Measurements from ENCODE around the gene TNC. TPM values are rescaled to one million over a fixed set of nuclear protein-coding genes. Genes with fewer than 3 reads are reported as not detected.

TNC gene
- total RNA-seq, 1 donor from 2014 or later: 137 TPM

DNA sequence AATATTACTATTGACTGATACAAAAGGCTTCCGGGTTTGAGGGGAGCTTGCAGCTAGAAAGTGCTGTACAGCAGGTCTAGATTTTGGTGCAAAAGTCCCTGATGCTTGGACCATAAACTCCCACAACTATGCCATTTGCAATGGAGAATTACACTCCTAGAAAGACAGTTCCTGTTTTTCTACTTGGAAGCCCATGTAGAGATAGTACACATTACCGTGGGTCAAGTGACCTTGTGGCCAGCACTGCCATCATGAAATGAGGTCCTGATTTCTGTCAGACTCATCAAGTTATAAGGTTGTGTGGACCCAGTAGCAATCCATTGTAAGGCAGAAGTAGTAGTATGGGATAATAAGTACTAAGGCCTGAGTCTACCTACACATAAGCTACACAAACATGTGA is 144.7 kb downstream of the TNC start:
- H3K9me3 ChIP-seq: no peaks in the 10 kb centered on the region
- no peak for DNase-seq (ENCODE audit: low spot score in 2 of 2)
- no peak overlapping the region for H3K4me3 ChIP-seq
- TF ChIP-seq, protein P1, sequence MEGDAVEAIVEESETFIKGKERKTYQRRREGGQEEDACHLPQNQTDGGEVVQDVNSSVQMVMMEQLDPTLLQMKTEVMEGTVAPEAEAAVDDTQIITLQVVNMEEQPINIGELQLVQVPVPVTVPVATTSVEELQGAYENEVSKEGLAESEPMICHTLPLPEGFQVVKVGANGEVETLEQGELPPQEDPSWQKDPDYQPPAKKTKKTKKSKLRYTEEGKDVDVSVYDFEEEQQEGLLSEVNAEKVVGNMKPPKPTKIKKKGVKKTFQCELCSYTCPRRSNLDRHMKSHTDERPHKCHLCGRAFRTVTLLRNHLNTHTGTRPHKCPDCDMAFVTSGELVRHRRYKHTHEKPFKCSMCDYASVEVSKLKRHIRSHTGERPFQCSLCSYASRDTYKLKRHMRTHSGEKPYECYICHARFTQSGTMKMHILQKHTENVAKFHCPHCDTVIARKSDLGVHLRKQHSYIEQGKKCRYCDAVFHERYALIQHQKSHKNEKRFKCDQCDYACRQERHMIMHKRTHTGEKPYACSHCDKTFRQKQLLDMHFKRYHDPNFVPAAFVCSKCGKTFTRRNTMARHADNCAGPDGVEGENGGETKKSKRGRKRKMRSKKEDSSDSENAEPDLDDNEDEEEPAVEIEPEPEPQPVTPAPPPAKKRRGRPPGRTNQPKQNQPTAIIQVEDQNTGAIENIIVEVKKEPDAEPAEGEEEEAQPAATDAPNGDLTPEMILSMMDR (IDR thresholded peaks at IDR 0.05): no peak
- intact Hi-C loops (cut with DNase I): no loop called here
- no peaks in the 10 kb centered on the region for H3K27me3 ChIP-seq
- no peaks in the 10 kb centered on the region for H3K36me3 ChIP-seq
- no peaks in the 10 kb centered on the region for H3K4me1 ChIP-seq
- no peak overlapping the region for H3K27ac ChIP-seq

DNA sequence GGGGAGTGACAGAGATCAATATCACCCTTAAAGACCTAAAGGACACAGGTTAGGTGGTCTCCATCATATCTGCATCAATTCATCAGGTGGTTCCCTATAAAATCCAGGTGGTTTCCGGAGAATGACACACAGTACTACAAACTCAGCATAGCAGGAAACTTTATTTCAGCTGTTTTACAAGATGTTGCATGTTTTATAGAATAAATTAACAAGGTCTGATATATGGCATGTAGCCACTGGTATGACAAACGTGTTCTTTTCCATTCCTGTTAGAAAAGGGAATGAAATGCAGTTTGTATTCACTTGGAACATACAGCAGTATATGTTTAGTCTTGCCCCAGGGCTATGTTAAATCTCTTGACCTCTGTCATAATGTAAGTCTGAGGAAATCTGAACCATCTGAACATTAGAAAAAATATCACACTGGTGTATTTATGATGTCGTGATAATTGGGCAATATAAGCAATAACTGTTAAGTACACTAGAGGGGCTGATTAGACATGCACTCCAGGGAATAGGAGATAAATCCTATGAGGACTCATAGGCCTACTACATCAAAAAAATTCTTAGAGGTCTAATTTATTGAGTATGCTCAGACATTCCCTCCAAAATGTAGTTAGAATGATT is 145.3 kb downstream of the TNC start:
- TF ChIP-seq, protein P1 (IDR thresholded peaks at IDR 0.05): no peak
- Histone ChIP-seq H3K36me3 (no peaks in the 10 kb centered on the region), H3K27ac (no peak overlapping the region), H3K9me3 (no peaks in the 10 kb centered on the region), H3K27me3 (no peaks in the 10 kb centered on the region), H3K4me1 (no peaks in the 10 kb centered on the region), H3K4me3 (no peak overlapping the region)
- intact Hi-C loops (cut with DNase I): no loop called here
- no peak for DNase-seq (ENCODE audit: low spot score in 2 of 2)

Other genes with a start within 250 kb of the TNC start
- gene TNFSF8, start 187.6 kb downstream of the TNC start, total RNA-seq: 0.96 TPM